Adrenal gland (tissue), 12 donors: ENCODE measurements around the gene PBRM1. TPM values are rescaled to one million over a fixed set of nuclear protein-coding genes. Genes with fewer than 3 reads are reported as not detected.
A peak's percentile ranks its signal among the peaks of the same experiment; 100 is the strongest.

ENCODE experiments used
- DNase-seq, 7 donors: peaks; one replicate each; pipeline ENCODE4 v3.0.0-alpha.2; 2019 to 2020
- H3K27ac ChIP-seq, 5 donors: fragments of 200-600 bp; sonication (generic) in 4 of 5; 1 replicate in 3 of 5; 2 replicates in 2 of 5; pipeline versions ENCODE4 v1.5.1 to v1.8.0; 2016 to 2020; ENCODE audit warnings: mild to moderate bottlenecking in 1 of 5
- H3K27me3 ChIP-seq: fragments of 200-600 bp; 2 replicates; pipeline ENCODE4 v1.8.0; 2021
- H3K36me3 ChIP-seq, 2 donors: fragments of 200-600 bp; replicated peaks in 1 of 2; 1 replicate in 1 of 2; 2 replicates in 1 of 2; pipeline versions ENCODE4 v1.5.1 to v1.8.0; 2018 to 2022
- H3K4me1 ChIP-seq, 2 donors: fragments of 200-600 bp; replicated peaks in 1 of 2; 1 replicate in 1 of 2; 2 replicates in 1 of 2; pipeline versions ENCODE4 v1.5.1 to v1.8.0; 2018 to 2021
- H3K4me3 ChIP-seq, 4 donors: fragments of 200-600 bp; sonication (generic) in 3 of 4; one replicate each; pipeline ENCODE4 v1.5.1; 2016 to 2018
- H3K9me3 ChIP-seq, 3 donors: fragments of 200-600 bp; sonication (generic) in 1 of 3; replicated peaks in 1 of 3; 1 replicate in 2 of 3; 2 replicates in 1 of 3; pipeline versions ENCODE4 v1.5.1 to v1.8.0; 2016 to 2021
- CTCF ChIP-seq, 6 experiments: fragments of 450-650 bp in 4 of 6; fragments of 200-600 bp in 2 of 6; sonication (generic) in 1 of 6; IDR thresholded peaks; 1 replicate in 5 of 6; 2 replicates in 1 of 6; pipeline versions ENCODE4 v1.5.1 to v1.8.0; 2016 to 2021; ENCODE audit warnings: antibody characterized with exemption in 6 of 6, mild to moderate bottlenecking in 2 of 6, moderate library complexity in 1 of 6
- POLR2A ChIP-seq, 2 donors: fragments of 450-650 bp; IDR thresholded peaks; one replicate each; pipeline ENCODE4 v1.6.1; 2017; ENCODE audit warnings: antibody characterized with exemption in 2 of 2, mild to moderate bottlenecking in 2 of 2, moderate library complexity in 1 of 2
- WGBS, 4 donors: extraction: QIAGEN DNeasy Blood & Tissue Kit in 2 of 4; methylation state at CpG; one replicate each; pipeline versions ENCODE4 v1.1.5 to v1.1.7; 2013 to 2017; 5-methylcytosine and 5-hydroxymethylcytosine counted together
- intact Hi-C, 2 donors: fragments of 100-400 bp; cut with DNase I; formaldehyde crosslinking; loops; one replicate each; pipeline versions ENCODE4 v1.14.1 to v1.15.0; 2022 to 2023
- polyA plus RNA-seq, 3 donors: library from polyadenylated mRNA; stranded (reverse); fragments of 200-250 nt in 2 of 3; fragments of 350-450 nt in 1 of 3; fragmentation: Illumina TruSeq in 1 of 3; extraction: RNeasy Lipid Tissue Mini Kit (QIAGEN cat#74804) in 1 of 3; gene quantifications; one replicate each; pipeline ENCODE4 v1.2.3, GENCODE V29; 2013 to 2014
- total RNA-seq, 9 donors: library from RNA; depleted of rRNA in 4 of 9; stranded (reverse); fragments of >200 nt in 4 of 9; fragments of 120-200 nt in 1 of 9; fragmentation: NEBNext Ultra II Directional in 1 of 9; extraction: Animal tissue kit (Norgen Biotek cat#: 25700) in 1 of 9; gene quantifications; one replicate each; pipeline versions ENCODE4 v1.1.0 to v1.2.4, GENCODE V29; 2013 to 2023
- donor health status: healthy with polysubstance abuse.
- donor health status: Bipolar disorder and iron deficiency.
- donor health status: DM: yes; HTN: yes; CAD: no.
- donor health status: DM: no; HTN: no; CAD: no.
- donor health status: DM: no; HTN: no; CAD: no.
- donor health status: DM: yes; HTN: yes; CAD: no.

PBRM1 gene
- total and polyA plus RNA-seq, 12 donors: 4.2 to 108 (median 47.5) TPM

GRCh38 chr3:52690560-52690959 is 4.8 kb upstream of the PBRM1 start:
- H3K9me3 ChIP-seq: no peaks in the 10 kb centered on the region
- peaks cover 8 to 11% of the 10 kb centered on the region in 2 donors for H3K4me1 ChIP-seq
- H3K27ac ChIP-seq: no peak overlapping the region
- TF ChIP-seq POLR2A (IDR thresholded peaks at IDR 0.05): no peak
- TF ChIP-seq CTCF (IDR thresholded peaks at IDR 0.05): no peak
- H3K27me3 ChIP-seq: no peaks in the 10 kb centered on the region
- no peak for DNase-seq
- peaks cover 0 to 84% of the 10 kb centered on the region in 2 donors for H3K36me3 ChIP-seq
- 91 to 97% (median 93%) methylated on average over 2 of the region's 2 CpGs for WGBS, 4 donors
- no peak overlapping the region for H3K4me3 ChIP-seq
- intact Hi-C loops: loop anchor here in 1 of 2 donors (10.0 kb wide), 1 partner anchor 216 kb away; no protein-coding TSS in a partner anchor

GRCh38 chr3:52689151-52689550 is 3.4 kb upstream of the PBRM1 start:
- Histone ChIP-seq H3K27me3 (no peaks in the 10 kb centered on the region), H3K4me1 (peaks cover 15 to 19% of the 10 kb centered on the region in 2 donors), H3K4me3 (no peak overlapping the region), H3K9me3 (no peaks in the 10 kb centered on the region), H3K36me3 (peaks cover 0 to 70% of the 10 kb centered on the region in 2 donors), H3K27ac (no peak overlapping the region)
- no peak for DNase-seq
- 80 to 93% (median 86%) methylated on average over 3 of the region's 3 CpGs for WGBS, 4 donors
- intact Hi-C loops: loop anchor here in 1 of 2 donors (10.0 kb wide), 1 partner anchor 154 kb away; the partner anchor contains the start of genes NT5DC2 and UQCC5
- TF ChIP-seq CTCF (IDR thresholded peaks at IDR 0.05): no peak
- TF ChIP-seq POLR2A (IDR thresholded peaks at IDR 0.05): no peak

- DNase-seq: no peak
- peak overlapping the region in 1 of 5 donors; percentile 15 for H3K27ac ChIP-seq
- WGBS, 4 donors: 70 to 77% (median 75%) methylated on average over 6 of the region's 6 CpGs
- intact Hi-C loops: loop anchor here in 1 of 2 donors (10.0 kb wide), 1 partner anchor 153 kb away; the partner anchor contains the start of genes NT5DC2 and UQCC5
- H3K27me3 ChIP-seq: no peaks in the 10 kb centered on the region
- H3K4me1 ChIP-seq: peaks cover 23 to 28% of the 10 kb centered on the region in 2 donors
- H3K36me3 ChIP-seq: peaks cover 0 to 63% of the 10 kb centered on the region in 2 donors
- H3K4me3 ChIP-seq: no peak overlapping the region
- no peak for TF ChIP-seq CTCF (IDR thresholded peaks at IDR 0.05)
- TF ChIP-seq POLR2A (IDR thresholded peaks at IDR 0.05): no peak
- no peaks in the 10 kb centered on the region for H3K9me3 ChIP-seq
These were observed 2.6 kb upstream of the PBRM1 start for GRCh38 chr3:52688266-52688665.

GRCh38 chr3:52685285-52685708 is 416 bp downstream of the PBRM1 start:
- 0 to 1% (median 1%) methylated on average over 15 to 41 of the region's 41 CpGs for WGBS, 4 donors
- intact Hi-C loops: loop anchor here in 1 of 2 donors (10.0 kb wide), 1 partner anchor 150 kb away; the partner anchor contains the start of genes NT5DC2 and UQCC5
- Histone ChIP-seq H3K27me3 (no peaks in the 10 kb centered on the region), H3K9me3 (no peaks in the 10 kb centered on the region), H3K27ac (peak overlapping the region; percentile 68 to 100 (median 96)), H3K4me3 (peak overlapping the region; percentile 46 to 94 (median 64)), H3K36me3 (peaks cover 0 to 33% of the 10 kb centered on the region in 2 donors), H3K4me1 (peaks cover 37 to 55% of the 10 kb centered on the region in 2 donors)
- TF ChIP-seq POLR2A (IDR thresholded peaks at IDR 0.05) (peak in 1 of 2 donors; percentile 59), CTCF (IDR thresholded peaks at IDR 0.05) (no peak)
- DNase-seq: peak; percentile 79 to 86 (median 85)
